ENCODE data around the gene MIGA1. TPM values are rescaled to one million over a fixed set of nuclear protein-coding genes. Genes with fewer than 3 reads are reported as not detected.

Gene MIGA1
- total and polyA plus RNA-seq, 2 of the 13 experiments (the other 11 are each of a cell fraction or from before 2014, with no cell fraction given): 3.8 to 6.6 TPM

DNA sequence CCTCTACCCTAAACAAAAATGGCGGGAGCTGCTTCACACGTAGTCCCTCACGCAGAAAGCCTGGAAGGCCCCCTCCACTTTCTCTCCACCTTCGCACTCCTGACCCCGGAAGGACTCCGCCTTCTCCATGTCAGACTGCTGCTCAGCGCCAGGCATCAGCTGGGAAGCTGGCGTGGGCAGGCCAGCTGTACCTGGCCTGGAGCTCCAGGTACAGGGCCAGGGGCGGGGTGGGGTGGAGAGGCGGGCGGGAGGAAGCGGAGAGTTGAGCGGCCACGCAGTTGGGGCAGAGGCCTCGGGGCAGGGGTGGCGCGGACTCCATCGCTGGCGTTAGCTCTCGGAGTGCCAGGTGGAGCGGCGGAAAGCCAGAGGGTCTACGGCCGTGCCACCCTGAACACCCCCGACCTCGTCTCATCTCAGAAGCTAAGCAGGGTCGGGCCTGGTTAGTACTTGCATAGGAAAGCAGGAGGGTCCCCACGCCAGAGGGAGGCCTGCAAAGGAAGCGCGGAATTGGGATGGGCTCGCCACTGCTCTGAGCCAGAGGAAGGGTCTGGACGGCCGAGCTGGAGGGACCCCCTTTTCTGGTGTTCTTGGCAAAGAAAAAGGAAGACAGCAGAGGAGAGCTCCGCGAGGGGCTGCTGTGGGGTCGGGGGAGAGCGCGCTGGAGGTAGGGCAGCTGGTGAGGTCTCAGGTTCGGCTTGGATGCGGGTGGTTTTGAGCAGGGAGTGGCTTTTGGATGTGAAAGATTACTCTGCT, at the start of gene MIGA1 (continued):
- TF ChIP-seq, protein P1, sequence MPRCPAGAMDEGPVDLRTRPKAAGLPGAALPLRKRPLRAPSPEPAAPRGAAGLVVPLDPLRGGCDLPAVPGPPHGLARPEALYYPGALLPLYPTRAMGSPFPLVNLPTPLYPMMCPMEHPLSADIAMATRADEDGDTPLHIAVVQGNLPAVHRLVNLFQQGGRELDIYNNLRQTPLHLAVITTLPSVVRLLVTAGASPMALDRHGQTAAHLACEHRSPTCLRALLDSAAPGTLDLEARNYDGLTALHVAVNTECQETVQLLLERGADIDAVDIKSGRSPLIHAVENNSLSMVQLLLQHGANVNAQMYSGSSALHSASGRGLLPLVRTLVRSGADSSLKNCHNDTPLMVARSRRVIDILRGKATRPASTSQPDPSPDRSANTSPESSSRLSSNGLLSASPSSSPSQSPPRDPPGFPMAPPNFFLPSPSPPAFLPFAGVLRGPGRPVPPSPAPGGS (CRISPR knock-in tag; IDR thresholded peaks at IDR 0.05): peak; percentile 74; the same call in 1 of the 2 replicates
- TF ChIP-seq ATF1 (CRISPR knock-in tag; IDR thresholded peaks at IDR 0.05) (peak; percentile 89), GATAD1 (CRISPR knock-in tag; IDR thresholded peaks at IDR 0.05) (peak; percentile 86), FOXM1 (CRISPR knock-in tag; IDR thresholded peaks at IDR 0.05) (no peak), ZNF234 (CRISPR knock-in tag; conservative IDR thresholded peaks at IDR 0.05) (0 out of 2 replicates have a peak, but pooled peaks have one; percentile 77), ZNF143 (CRISPR knock-in tag; IDR thresholded peaks at IDR 0.05) (no peak), ARID2 (CRISPR knock-in tag; IDR thresholded peaks at IDR 0.05; ENCODE audit: borderline replicate concordance) (peak; percentile 80; the same call in 1 of the 2 replicates), MAFK (conservative IDR thresholded peaks at IDR 0.05 in 1 of 2, IDR thresholded peaks at IDR 0.05 in 1 of 2; ENCODE audit: low read length in 2 of 2) (no peak), ZFYVE20 (CRISPR knock-in tag; IDR thresholded peaks at IDR 0.05; ENCODE audit: borderline replicate concordance, low read depth) (no peak), ZNF773 (CRISPR knock-in tag; IDR thresholded peaks at IDR 0.05; ENCODE audit: borderline replicate concordance) (no peak), SCMH1 (CRISPR knock-in tag; IDR thresholded peaks at IDR 0.05; ENCODE audit: borderline replicate concordance) (no peak), SPEN (CRISPR knock-in tag; IDR thresholded peaks at IDR 0.05; ENCODE audit: low read depth) (peak; percentile 48; the same call in 1 of the 2 replicates), YY1 (IDR thresholded peaks at IDR 0.05; ENCODE audit: insufficient read depth, insufficient replicate concordance, low read depth, low read length) (peak; percentile 99), SAFB2 (CRISPR knock-in tag; IDR thresholded peaks at IDR 0.05; ENCODE audit: borderline replicate concordance, low read depth) (no peak), ZMAT3 (CRISPR knock-in tag; conservative IDR thresholded peaks at IDR 0.05) (no peak), ZNF446 (CRISPR knock-in tag; IDR thresholded peaks at IDR 0.05) (peak; percentile 74; the same call in 1 of the 2 replicates), ZNF678 (CRISPR knock-in tag; IDR thresholded peaks at IDR 0.05) (no peak), ZBTB38 (CRISPR knock-in tag; IDR thresholded peaks at IDR 0.05) (peak; percentile 20; the same call in 1 of the 2 replicates)
- TF ChIP-seq, protein P2, sequence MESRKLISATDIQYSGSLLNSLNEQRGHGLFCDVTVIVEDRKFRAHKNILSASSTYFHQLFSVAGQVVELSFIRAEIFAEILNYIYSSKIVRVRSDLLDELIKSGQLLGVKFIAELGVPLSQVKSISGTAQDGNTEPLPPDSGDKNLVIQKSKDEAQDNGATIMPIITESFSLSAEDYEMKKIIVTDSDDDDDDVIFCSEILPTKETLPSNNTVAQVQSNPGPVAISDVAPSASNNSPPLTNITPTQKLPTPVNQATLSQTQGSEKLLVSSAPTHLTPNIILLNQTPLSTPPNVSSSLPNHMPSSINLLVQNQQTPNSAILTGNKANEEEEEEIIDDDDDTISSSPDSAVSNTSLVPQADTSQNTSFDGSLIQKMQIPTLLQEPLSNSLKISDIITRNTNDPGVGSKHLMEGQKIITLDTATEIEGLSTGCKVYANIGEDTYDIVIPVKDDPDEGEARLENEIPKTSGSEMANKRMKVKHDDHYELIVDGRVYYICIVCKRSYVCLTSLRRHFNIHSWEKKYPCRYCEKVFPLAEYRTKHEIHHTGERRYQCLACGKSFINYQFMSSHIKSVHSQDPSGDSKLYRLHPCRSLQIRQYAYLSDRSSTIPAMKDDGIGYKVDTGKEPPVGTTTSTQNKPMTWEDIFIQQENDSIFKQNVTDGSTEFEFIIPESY (CRISPR knock-in tag; IDR thresholded peaks at IDR 0.05): no peak
- TF ChIP-seq, protein P3, sequence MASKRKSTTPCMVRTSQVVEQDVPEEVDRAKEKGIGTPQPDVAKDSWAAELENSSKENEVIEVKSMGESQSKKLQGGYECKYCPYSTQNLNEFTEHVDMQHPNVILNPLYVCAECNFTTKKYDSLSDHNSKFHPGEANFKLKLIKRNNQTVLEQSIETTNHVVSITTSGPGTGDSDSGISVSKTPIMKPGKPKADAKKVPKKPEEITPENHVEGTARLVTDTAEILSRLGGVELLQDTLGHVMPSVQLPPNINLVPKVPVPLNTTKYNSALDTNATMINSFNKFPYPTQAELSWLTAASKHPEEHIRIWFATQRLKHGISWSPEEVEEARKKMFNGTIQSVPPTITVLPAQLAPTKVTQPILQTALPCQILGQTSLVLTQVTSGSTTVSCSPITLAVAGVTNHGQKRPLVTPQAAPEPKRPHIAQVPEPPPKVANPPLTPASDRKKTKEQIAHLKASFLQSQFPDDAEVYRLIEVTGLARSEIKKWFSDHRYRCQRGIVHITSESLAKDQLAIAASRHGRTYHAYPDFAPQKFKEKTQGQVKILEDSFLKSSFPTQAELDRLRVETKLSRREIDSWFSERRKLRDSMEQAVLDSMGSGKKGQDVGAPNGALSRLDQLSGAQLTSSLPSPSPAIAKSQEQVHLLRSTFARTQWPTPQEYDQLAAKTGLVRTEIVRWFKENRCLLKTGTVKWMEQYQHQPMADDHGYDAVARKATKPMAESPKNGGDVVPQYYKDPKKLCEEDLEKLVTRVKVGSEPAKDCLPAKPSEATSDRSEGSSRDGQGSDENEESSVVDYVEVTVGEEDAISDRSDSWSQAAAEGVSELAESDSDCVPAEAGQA (IDR thresholded peaks at IDR 0.05; ENCODE audit: low read depth): peak; percentile 97
- TF ChIP-seq, protein P3 (CRISPR knock-in tag; IDR thresholded peaks at IDR 0.05; ENCODE audit: borderline replicate concordance): no peak

Measured in HepG2 (cell line).